ENCODE measurements around the gene NEDD9. TPM values are rescaled to one million over a fixed set of nuclear protein-coding genes. Genes with fewer than 3 reads are reported as not detected.

The NEDD9 gene
- total RNA-seq, 1 experiment from 2014 or later, result 0.17 TPM

DNA sequence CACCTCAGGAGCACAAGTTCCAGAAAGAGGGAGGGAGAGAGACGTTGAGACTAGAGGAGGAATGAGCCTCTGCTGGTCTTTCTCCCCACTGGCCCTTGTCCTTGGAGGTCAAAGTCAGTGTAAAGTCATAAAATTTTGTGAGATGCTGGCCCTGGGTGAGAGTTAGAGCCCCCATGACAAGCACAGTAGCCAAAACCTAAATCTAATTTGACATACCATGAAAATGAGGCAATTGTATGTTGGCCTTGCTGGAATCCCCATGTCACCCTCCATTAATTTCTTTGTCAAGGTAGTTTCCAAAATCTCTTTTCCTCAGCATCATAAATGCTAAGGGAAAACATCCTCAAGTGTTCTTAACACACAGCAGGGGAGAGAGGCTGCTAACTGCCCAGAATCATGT, 17.6 kb upstream of the NEDD9 start:
- no peak overlapping the region for H3K27ac ChIP-seq (ENCODE audit: low read depth, low read length)
- H3K27me3 ChIP-seq (ENCODE audit: insufficient read depth, low read length), result no peaks in the 10 kb centered on the region
- no peaks in the 10 kb centered on the region for H3K36me3 ChIP-seq (ENCODE audit: control insufficient read depth in 1 of 2, insufficient read depth in 2 of 2, low read length in 2 of 2)
- no peak for TF ChIP-seq CBX3 (IDR thresholded peaks at IDR 0.05; ENCODE audit: low read depth)
- no peak for TF ChIP-seq POLR2A (IDR thresholded peaks at IDR 0.05; ENCODE audit: borderline replicate concordance, extremely low read depth, insufficient read depth, insufficient read length)
- TF ChIP-seq, protein P1, sequence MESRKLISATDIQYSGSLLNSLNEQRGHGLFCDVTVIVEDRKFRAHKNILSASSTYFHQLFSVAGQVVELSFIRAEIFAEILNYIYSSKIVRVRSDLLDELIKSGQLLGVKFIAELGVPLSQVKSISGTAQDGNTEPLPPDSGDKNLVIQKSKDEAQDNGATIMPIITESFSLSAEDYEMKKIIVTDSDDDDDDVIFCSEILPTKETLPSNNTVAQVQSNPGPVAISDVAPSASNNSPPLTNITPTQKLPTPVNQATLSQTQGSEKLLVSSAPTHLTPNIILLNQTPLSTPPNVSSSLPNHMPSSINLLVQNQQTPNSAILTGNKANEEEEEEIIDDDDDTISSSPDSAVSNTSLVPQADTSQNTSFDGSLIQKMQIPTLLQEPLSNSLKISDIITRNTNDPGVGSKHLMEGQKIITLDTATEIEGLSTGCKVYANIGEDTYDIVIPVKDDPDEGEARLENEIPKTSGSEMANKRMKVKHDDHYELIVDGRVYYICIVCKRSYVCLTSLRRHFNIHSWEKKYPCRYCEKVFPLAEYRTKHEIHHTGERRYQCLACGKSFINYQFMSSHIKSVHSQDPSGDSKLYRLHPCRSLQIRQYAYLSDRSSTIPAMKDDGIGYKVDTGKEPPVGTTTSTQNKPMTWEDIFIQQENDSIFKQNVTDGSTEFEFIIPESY (IDR thresholded peaks at IDR 0.05; ENCODE audit: extremely low read depth, insufficient replicate concordance, low read length), result no peak
- no peak for TF ChIP-seq ZNF274 (IDR thresholded peaks at IDR 0.05; ENCODE audit: low read depth, low read length)
- TF ChIP-seq, protein P2, sequence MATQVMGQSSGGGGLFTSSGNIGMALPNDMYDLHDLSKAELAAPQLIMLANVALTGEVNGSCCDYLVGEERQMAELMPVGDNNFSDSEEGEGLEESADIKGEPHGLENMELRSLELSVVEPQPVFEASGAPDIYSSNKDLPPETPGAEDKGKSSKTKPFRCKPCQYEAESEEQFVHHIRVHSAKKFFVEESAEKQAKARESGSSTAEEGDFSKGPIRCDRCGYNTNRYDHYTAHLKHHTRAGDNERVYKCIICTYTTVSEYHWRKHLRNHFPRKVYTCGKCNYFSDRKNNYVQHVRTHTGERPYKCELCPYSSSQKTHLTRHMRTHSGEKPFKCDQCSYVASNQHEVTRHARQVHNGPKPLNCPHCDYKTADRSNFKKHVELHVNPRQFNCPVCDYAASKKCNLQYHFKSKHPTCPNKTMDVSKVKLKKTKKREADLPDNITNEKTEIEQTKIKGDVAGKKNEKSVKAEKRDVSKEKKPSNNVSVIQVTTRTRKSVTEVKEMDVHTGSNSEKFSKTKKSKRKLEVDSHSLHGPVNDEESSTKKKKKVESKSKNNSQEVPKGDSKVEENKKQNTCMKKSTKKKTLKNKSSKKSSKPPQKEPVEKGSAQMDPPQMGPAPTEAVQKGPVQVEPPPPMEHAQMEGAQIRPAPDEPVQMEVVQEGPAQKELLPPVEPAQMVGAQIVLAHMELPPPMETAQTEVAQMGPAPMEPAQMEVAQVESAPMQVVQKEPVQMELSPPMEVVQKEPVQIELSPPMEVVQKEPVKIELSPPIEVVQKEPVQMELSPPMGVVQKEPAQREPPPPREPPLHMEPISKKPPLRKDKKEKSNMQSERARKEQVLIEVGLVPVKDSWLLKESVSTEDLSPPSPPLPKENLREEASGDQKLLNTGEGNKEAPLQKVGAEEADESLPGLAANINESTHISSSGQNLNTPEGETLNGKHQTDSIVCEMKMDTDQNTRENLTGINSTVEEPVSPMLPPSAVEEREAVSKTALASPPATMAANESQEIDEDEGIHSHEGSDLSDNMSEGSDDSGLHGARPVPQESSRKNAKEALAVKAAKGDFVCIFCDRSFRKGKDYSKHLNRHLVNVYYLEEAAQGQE (IDR thresholded peaks at IDR 0.05; ENCODE audit: low read depth), result no peak
- no peak for TF ChIP-seq RAD21 (IDR thresholded peaks at IDR 0.05; ENCODE audit: low read depth)
- no peak for TF ChIP-seq EZH2 (IDR thresholded peaks at IDR 0.05)
- TF ChIP-seq SP1 (IDR thresholded peaks at IDR 0.05; ENCODE audit: low read depth), result no peak
- TF ChIP-seq YY1 (IDR thresholded peaks at IDR 0.05; ENCODE audit: extremely low read depth, insufficient replicate concordance, low read depth, low read length), result no peak
- no peak for TF ChIP-seq CEBPB (IDR thresholded peaks at IDR 0.05; ENCODE audit: low read depth)
- no peak for TF ChIP-seq MAX (IDR thresholded peaks at IDR 0.05)
- TF ChIP-seq ELF1 (IDR thresholded peaks at IDR 0.05; ENCODE audit: borderline replicate concordance, low read depth), result no peak
- TF ChIP-seq SRF (IDR thresholded peaks at IDR 0.05; ENCODE audit: low read depth), result no peak
- TF ChIP-seq ZFX (IDR thresholded peaks at IDR 0.05), result no peak
- TF ChIP-seq FOSL1 (IDR thresholded peaks at IDR 0.05; ENCODE audit: low read depth), result no peak
- H3K4me1 ChIP-seq (ENCODE audit: control insufficient read depth in 1 of 2, insufficient read depth in 2 of 2, low read length in 2 of 2), result peaks cover 3 to 8% of the 10 kb centered on the region in 2 experiments; a peak in 2 of 4 replicates
- BruUV-seq (replicated peaks), result no TSS peak
- intact Hi-C loops (cut with micrococcal nuclease), result no loop called here
- H3K9me2 ChIP-seq (ENCODE audit: insufficient read depth), result no peaks in the 10 kb centered on the region; the same call in 1 of the 2 replicates
- POLR2A ChIA-PET, result no interaction called here
- ATAC-seq, result no peak
- CTCF ChIA-PET, result no interaction called here
- H3K9me3 ChIP-seq (ENCODE audit: control insufficient read depth in 1 of 2, insufficient read depth in 1 of 2, low read depth in 1 of 2, low read length in 2 of 2), result no peaks in the 10 kb centered on the region
- no peak for DNase-seq (ENCODE audit: low read depth, low spot score)
- RAD21 ChIA-PET (ENCODE audit: low non-redundant PET in 1 of 2, low total read pairs in 2 of 2, uncharacterized antibody in 2 of 2, unreplicated experiment in 2 of 2), result no interaction called here
- no peak overlapping the region for H2AFZ ChIP-seq (ENCODE audit: low read depth, low read length, poor library complexity, severe bottlenecking)
- no peak overlapping the region for H3K9ac ChIP-seq (ENCODE audit: low read length)
- H3K4me2 ChIP-seq (ENCODE audit: low read length), result no peak overlapping the region
- H3K4me3 ChIP-seq (replicated peaks in 1 of 2; ENCODE audit: low read depth in 1 of 2, low read length in 2 of 2), result no peak overlapping the region
- no peaks in the 10 kb centered on the region for H4K20me1 ChIP-seq (ENCODE audit: insufficient read depth)
- no peaks in the 10 kb centered on the region for H3K79me2 ChIP-seq (ENCODE audit: insufficient read depth, low read length)

Data from HCT116 (cell line).